Fibroblast of pulmonary artery (primary cell): ENCODE results near the gene KCNJ11.

ENCODE experiments used
- DNase-seq: peaks from one replicate; pipeline ENCODE4 v3.0.0-alpha.2; 2010; ENCODE audit warnings: low read depth
- H3K4me3 ChIP-seq: replicated peaks from 2 replicates; pipeline ENCODE4 v1.5.1; 2011; ENCODE audit warnings: low read depth, mild to moderate bottlenecking, control low read depth, low read length, moderate library complexity
- CTCF ChIP-seq: IDR thresholded peaks from 2 replicates; pipeline ENCODE4 v1.5.1; 2011; ENCODE audit warnings: mild to moderate bottlenecking, control low read depth, low read length, inconsistent platforms; ENCODE audit errors: missing control alignments

The KCNJ11 gene

GRCh38 chr11:17392872-17393271 lies 4.4 kb upstream of the KCNJ11 start:
- DNase-seq: no peak
- H3K4me3 ChIP-seq: no peak overlapping the region
- no peak for TF ChIP-seq CTCF

- DNase-seq: no peak
- H3K4me3 ChIP-seq: no peak overlapping the region
- no peak for TF ChIP-seq CTCF
Observed at GRCh38 chr11:17391493-17392355, 3.3 kb upstream of the KCNJ11 start.

- H3K4me3 ChIP-seq: no peak overlapping the region
- no peak for DNase-seq
- no peak for TF ChIP-seq CTCF
Observed at GRCh38 chr11:17389957-17390649, 1.6 kb upstream of the KCNJ11 start.

GRCh38 chr11:17389211-17389956 lies 925 bp upstream of the KCNJ11 start:
- peak; percentile 13 for DNase-seq
- H3K4me3 ChIP-seq: peak overlapping the region; percentile 32

GRCh38 chr11:17387811-17388210 lies 648 bp downstream of the KCNJ11 start:
- DNase-seq: no peak
- no peak overlapping the region for H3K4me3 ChIP-seq
- TF ChIP-seq CTCF: no peak

More at GRCh38 chr11:17389211-17389956, 925 bp upstream of the KCNJ11 start:
- peak; percentile 29 for TF ChIP-seq CTCF

- no peak for DNase-seq
Observed at GRCh38 chr11:17387254-17387653, 1.2 kb downstream of the KCNJ11 start.

More at GRCh38 chr11:17387254-17387653, 1.2 kb downstream of the KCNJ11 start:
- TF ChIP-seq CTCF: no peak
- no peak overlapping the region for H3K4me3 ChIP-seq
